Measurements from ENCODE around the gene NT5DC2. TPM values are rescaled to one million over a fixed set of nuclear protein-coding genes. Genes with fewer than 3 reads are reported as not detected.

Gene NT5DC2
- total RNA-seq, 2 donors from 2014 or later: 288 to 341 TPM

DNA sequence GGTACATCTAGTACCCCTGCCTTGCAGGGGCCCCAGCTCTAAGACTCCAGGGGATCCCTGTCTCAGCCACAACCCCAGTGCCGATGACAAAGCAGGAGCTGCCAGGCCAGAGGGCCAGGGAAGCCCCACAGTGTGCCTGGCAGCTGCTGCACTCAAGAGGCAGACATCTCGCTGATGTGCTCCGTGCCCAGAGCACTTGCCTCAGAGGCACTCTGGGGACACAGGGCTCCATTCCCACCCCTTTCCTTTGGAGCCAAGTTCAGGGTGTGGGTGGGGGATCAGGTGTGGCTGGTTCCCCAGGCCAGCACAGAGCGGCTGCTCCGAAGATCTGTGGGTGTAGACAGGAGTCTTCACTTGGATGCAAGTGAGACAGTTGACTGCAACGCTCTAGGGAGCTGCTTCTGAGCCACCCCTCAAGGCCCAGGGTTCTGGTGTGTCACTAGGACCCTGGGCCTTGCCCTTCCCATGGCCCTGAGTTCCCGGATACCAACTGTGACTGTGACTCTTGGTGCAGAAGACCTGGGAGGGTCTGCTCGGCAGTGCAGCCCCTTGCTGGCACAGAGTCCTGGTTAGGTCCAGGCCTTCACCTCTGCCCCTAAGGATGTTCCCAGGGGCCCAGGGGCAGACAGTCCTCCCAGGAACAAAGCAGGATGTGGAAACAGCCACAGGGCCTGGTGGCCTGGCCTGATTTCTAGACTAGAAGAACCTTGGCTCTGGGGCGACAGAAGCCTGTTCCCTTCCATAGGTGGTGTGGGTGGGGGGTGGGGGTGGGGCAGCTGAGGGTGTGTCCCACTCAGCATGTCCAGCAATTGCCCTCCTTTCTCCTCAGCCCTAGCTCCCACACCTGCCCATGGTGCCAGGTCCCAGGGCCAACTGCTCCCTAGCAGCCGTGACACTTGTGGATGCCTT lies 2.5 kb downstream of the NT5DC2 start:
- peak overlapping the region; percentile 75 for H3K9ac ChIP-seq (ENCODE audit: extremely low read depth, low read length, poor library complexity, severe bottlenecking)
- H3K4me1 Mint-ChIP-seq: peaks cover 7% of the 10 kb centered on the region
- H3K9me3 Mint-ChIP-seq: no peaks in the 10 kb centered on the region
- peak overlapping the region; percentile 83 for H3K4me3 ChIP-seq (ENCODE audit: low read length)
- TF ChIP-seq, protein P1, sequence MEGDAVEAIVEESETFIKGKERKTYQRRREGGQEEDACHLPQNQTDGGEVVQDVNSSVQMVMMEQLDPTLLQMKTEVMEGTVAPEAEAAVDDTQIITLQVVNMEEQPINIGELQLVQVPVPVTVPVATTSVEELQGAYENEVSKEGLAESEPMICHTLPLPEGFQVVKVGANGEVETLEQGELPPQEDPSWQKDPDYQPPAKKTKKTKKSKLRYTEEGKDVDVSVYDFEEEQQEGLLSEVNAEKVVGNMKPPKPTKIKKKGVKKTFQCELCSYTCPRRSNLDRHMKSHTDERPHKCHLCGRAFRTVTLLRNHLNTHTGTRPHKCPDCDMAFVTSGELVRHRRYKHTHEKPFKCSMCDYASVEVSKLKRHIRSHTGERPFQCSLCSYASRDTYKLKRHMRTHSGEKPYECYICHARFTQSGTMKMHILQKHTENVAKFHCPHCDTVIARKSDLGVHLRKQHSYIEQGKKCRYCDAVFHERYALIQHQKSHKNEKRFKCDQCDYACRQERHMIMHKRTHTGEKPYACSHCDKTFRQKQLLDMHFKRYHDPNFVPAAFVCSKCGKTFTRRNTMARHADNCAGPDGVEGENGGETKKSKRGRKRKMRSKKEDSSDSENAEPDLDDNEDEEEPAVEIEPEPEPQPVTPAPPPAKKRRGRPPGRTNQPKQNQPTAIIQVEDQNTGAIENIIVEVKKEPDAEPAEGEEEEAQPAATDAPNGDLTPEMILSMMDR (conservative IDR thresholded peaks at IDR 0.05): no peak
- peaks cover 23% of the 10 kb centered on the region for H3K36me3 Mint-ChIP-seq (ENCODE audit: low read depth)
- H3K27me3 ChIP-seq (ENCODE audit: control insufficient read depth, insufficient read depth, low read length, poor library complexity, severe bottlenecking): no peaks in the 10 kb centered on the region
- peaks cover 53% of the 10 kb centered on the region for H3K36me3 ChIP-seq (ENCODE audit: control insufficient read depth, insufficient read depth, low read length)
- no peak overlapping the region for H3K27ac Mint-ChIP-seq
- WGBS, 2 experiments (ENCODE audit: insufficient coverage in 1 of 2, insufficient read length in 1 of 2): 94 to 97% methylated on average over 7 to 10 of the region's 10 CpGs
- peaks cover 5% of the 10 kb centered on the region for H3K4me1 ChIP-seq (ENCODE audit: control insufficient read depth, insufficient read depth, low read length)
- H3K27ac ChIP-seq (ENCODE audit: low read depth, low read length): no peak overlapping the region
- no peak for DNase-seq
- no peaks in the 10 kb centered on the region for H3K27me3 Mint-ChIP-seq (ENCODE audit: insufficient read depth)
- H3K4me3 Mint-ChIP-seq: peak overlapping the region; percentile 71
- H3K9me3 ChIP-seq (ENCODE audit: control insufficient read depth, low read length): no peaks in the 10 kb centered on the region

DNA sequence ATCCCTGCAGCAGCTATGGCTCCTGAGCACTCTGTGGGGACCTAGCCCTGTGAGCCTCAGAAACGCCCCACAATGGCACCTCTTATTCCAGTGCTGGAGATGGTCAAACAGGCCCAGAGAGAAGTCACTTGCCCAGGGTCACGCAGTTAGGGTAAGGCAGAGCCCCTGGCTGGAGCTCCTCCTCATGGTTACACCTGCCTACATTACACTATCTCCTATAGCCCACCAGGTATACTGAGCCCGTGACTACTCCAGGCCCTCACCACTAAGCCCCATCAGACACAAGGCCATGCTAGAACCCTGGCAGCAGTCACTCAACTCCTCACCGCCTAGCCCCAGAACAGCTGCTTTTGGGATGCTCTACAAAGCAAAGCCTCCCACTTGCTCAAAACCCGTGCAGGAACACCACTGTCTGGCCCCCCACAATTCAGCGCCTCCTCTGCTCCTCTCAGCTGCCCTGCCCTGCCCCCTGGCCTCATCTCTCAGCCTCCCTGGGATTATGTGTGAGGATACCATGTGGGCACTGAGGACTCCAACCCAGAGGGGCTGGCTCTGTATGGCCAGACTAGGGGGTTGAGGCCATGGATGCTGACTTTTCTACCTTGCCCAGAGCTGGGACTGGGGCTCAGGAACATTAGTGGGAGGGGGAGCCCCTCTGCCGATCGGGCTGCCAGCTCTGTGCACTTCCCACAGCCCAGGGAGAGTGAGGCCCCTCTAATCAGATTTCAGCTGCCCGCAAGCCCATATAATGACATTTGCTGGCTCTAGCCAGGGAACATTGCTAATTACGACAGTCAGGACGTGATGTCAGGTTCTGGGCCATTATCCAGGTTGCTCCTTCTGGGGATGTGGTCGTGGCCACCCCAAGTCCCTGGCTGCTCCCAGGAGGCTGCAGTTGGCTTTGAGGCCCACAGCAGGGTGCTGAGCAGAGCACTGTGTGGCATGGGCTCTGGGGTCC lies 4.0 kb downstream of the NT5DC2 start:
- Mint-ChIP-seq H3K4me1 (peaks cover 3% of the 10 kb centered on the region), H3K27ac (peak overlapping the region; percentile 61), H3K36me3 (ENCODE audit: low read depth) (peaks cover 24% of the 10 kb centered on the region), H3K9me3 (no peaks in the 10 kb centered on the region), H3K27me3 (ENCODE audit: insufficient read depth) (no peaks in the 10 kb centered on the region), H3K4me3 (no peak overlapping the region)
- Histone ChIP-seq H3K9ac (ENCODE audit: extremely low read depth, low read length, poor library complexity, severe bottlenecking) (no peak overlapping the region), H3K4me1 (ENCODE audit: control insufficient read depth, insufficient read depth, low read length) (peaks cover 5% of the 10 kb centered on the region), H3K4me3 (ENCODE audit: low read length) (no peak overlapping the region), H3K27me3 (ENCODE audit: control insufficient read depth, insufficient read depth, low read length, poor library complexity, severe bottlenecking) (no peaks in the 10 kb centered on the region), H3K9me3 (ENCODE audit: control insufficient read depth, low read length) (no peaks in the 10 kb centered on the region), H3K27ac (ENCODE audit: low read depth, low read length) (no peak overlapping the region), H3K36me3 (ENCODE audit: control insufficient read depth, insufficient read depth, low read length) (peaks cover 64% of the 10 kb centered on the region)
- TF ChIP-seq, protein P1 (conservative IDR thresholded peaks at IDR 0.05): no peak
- 89 to 91% methylated on average over 11 to 12 of the region's 12 CpGs for WGBS, 2 experiments (ENCODE audit: insufficient coverage in 1 of 2, insufficient read length in 1 of 2)
- peak; percentile 31 for DNase-seq

DNA sequence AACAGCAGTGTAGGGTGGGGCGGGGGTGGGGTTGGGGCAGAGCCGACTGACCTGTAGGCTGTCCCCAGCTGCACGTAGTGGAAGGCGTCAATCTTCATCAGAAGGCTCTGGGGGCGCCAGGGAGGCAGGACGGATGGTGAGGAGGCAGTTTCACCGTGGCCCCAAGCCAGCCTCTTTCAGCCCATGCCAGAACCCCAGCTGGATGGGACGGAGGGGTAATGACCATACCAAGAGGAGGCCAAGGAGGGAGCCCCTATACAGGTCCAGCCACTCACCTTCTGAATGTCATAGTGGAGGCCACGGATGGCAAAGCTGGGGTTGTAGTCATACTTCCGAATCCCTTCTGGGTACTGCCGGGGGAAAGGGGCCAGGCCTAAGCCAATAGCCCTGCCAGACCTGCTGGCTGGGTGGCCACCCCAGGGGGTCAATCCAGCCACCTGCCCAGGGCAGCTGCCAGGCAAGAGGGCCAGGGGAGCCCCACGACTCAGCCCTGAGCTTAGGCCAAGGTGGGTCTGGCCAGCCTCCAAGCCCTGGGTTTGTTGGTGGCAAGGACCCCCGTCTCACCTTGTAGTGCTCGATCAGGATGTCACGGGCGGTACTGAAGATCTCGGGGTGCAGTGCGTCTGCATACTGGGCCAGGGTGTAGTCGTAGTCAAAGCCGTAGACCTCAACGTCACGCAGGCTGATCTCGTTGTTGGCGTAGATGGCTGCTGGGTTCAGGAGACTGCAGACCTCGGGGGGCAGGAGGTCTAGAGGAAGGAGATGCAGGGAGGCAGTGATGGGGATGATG lies 4.9 kb downstream of the NT5DC2 start:
- no peaks in the 10 kb centered on the region for H3K27me3 Mint-ChIP-seq (ENCODE audit: insufficient read depth)
- peaks cover 32% of the 10 kb centered on the region for H3K36me3 Mint-ChIP-seq (ENCODE audit: low read depth)
- Histone ChIP-seq H3K4me3 (ENCODE audit: low read length) (no peak overlapping the region), H3K27me3 (ENCODE audit: control insufficient read depth, insufficient read depth, low read length, poor library complexity, severe bottlenecking) (no peaks in the 10 kb centered on the region), H3K9ac (ENCODE audit: extremely low read depth, low read length, poor library complexity, severe bottlenecking) (no peak overlapping the region), H3K9me3 (ENCODE audit: control insufficient read depth, low read length) (no peaks in the 10 kb centered on the region), H3K4me1 (ENCODE audit: control insufficient read depth, insufficient read depth, low read length) (peaks cover 5% of the 10 kb centered on the region), H3K27ac (ENCODE audit: low read depth, low read length) (no peak overlapping the region), H3K36me3 (ENCODE audit: control insufficient read depth, insufficient read depth, low read length) (peaks cover 70% of the 10 kb centered on the region)
- DNase-seq: peak; percentile 45
- no peaks in the 10 kb centered on the region for H3K9me3 Mint-ChIP-seq
- no peak overlapping the region for H3K4me3 Mint-ChIP-seq
- H3K4me1 Mint-ChIP-seq: no peaks in the 10 kb centered on the region
- TF ChIP-seq, protein P1 (conservative IDR thresholded peaks at IDR 0.05): no peak
- WGBS, 2 experiments (ENCODE audit: insufficient coverage in 1 of 2, insufficient read length in 1 of 2): 96 to 97% methylated on average over 22 to 25 of the region's 25 CpGs
- peak overlapping the region; percentile 44 for H3K27ac Mint-ChIP-seq

All from endodermal cell (in vitro differentiated cells).